Testis (tissue), 3 donors: Measurements from ENCODE around the gene CCR7. TPM values are rescaled to one million over a fixed set of nuclear protein-coding genes. Genes with fewer than 3 reads are reported as not detected.

ENCODE experiments used
- DNase-seq: peaks from one replicate; pipeline ENCODE4 v3.0.0-alpha.2; 2019
- H3K27ac ChIP-seq, 2 donors: fragments of 200-600 bp; sonication (generic); one replicate each; pipeline ENCODE4 v1.5.1; 2019
- H3K27me3 ChIP-seq: fragments of 200-600 bp; sonication (generic); one replicate; pipeline ENCODE4 v1.5.1; 2019
- H3K36me3 ChIP-seq: fragments of 200-600 bp; sonication (generic); one replicate; pipeline ENCODE4 v1.5.1; 2017; ENCODE audit warnings: low read depth; ENCODE audit errors: missing control alignments
- H3K4me1 ChIP-seq: fragments of 200-600 bp; sonication (generic); one replicate; pipeline ENCODE4 v1.5.1; 2019
- H3K4me3 ChIP-seq, 2 donors: fragments of 200-600 bp; sonication (generic); one replicate each; pipeline ENCODE4 v1.5.1; 2017 to 2019
- H3K9me3 ChIP-seq: fragments of 200-600 bp; sonication (generic); one replicate; pipeline ENCODE4 v1.5.1; 2017
- POLR2A ChIP-seq: fragments of 450-650 bp; IDR thresholded peaks from one replicate; pipeline ENCODE4 v1.6.1; 2017; ENCODE audit warnings: antibody characterized with exemption, mild to moderate bottlenecking, moderate library complexity
- WGBS, 2 donors: methylation state at CpG; one replicate each; pipeline ENCODE4 v1.1.5; 2018; 5-methylcytosine and 5-hydroxymethylcytosine counted together
- intact Hi-C: fragments of 100-400 bp; cut with DNase I; formaldehyde crosslinking; loops from one replicate; pipeline ENCODE4 v1.15.1; 2023; ENCODE audit warnings: low total_unique reads
- polyA plus RNA-seq: library from polyadenylated mRNA; stranded (reverse); fragments of 350-450 nt; fragmentation: Illumina TruSeq; extraction: RNeasy Lipid Tissue Mini Kit (QIAGEN cat#74804); gene quantifications from one replicate; pipeline ENCODE4 v1.2.3, GENCODE V29; 2014; ENCODE audit warnings: low read depth, low replicate concordance; ENCODE audit not compliant: insufficient read depth
- total RNA-seq, 2 donors: library from RNA; depleted of rRNA; stranded (reverse); fragments of >200 nt; gene quantifications; one replicate each; pipeline ENCODE4 v1.2.3, GENCODE V29; 2016
- TF ChIP-seq, protein P1 (sequence below), 3 experiments: fragments of 450-650 bp in 2 of 3; fragments of 200-600 bp in 1 of 3; sonication (generic) in 1 of 3; IDR thresholded peaks; one replicate each; pipeline ENCODE4 v1.5.1; 2016 to 2019; ENCODE audit warnings: antibody characterized with exemption in 3 of 3, mild to moderate bottlenecking in 2 of 3, moderate library complexity in 1 of 3

Gene CCR7
- total and polyA plus RNA-seq, 3 donors from 2014 or later, result 0.87 to 1.5 (median 1.3) TPM

GRCh38 chr17:40522250-40522960, 42.9 kb downstream of the CCR7 start:
- 88 to 94% methylated on average over 7 of the region's 7 CpGs for WGBS, 2 donors
- Histone ChIP-seq H3K27me3 (no peaks in the 10 kb centered on the region), H3K4me3 (no peak overlapping the region), H3K9me3 (no peaks in the 10 kb centered on the region), H3K36me3 (no peaks in the 10 kb centered on the region), H3K4me1 (peaks cover 5% of the 10 kb centered on the region), H3K27ac (no peak overlapping the region)
- intact Hi-C loops, result no loop called here
- no peak for TF ChIP-seq POLR2A
- TF ChIP-seq, protein P1, sequence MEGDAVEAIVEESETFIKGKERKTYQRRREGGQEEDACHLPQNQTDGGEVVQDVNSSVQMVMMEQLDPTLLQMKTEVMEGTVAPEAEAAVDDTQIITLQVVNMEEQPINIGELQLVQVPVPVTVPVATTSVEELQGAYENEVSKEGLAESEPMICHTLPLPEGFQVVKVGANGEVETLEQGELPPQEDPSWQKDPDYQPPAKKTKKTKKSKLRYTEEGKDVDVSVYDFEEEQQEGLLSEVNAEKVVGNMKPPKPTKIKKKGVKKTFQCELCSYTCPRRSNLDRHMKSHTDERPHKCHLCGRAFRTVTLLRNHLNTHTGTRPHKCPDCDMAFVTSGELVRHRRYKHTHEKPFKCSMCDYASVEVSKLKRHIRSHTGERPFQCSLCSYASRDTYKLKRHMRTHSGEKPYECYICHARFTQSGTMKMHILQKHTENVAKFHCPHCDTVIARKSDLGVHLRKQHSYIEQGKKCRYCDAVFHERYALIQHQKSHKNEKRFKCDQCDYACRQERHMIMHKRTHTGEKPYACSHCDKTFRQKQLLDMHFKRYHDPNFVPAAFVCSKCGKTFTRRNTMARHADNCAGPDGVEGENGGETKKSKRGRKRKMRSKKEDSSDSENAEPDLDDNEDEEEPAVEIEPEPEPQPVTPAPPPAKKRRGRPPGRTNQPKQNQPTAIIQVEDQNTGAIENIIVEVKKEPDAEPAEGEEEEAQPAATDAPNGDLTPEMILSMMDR (IDR thresholded peaks at IDR 0.05), result no peak
- DNase-seq, result no peak

DNA sequence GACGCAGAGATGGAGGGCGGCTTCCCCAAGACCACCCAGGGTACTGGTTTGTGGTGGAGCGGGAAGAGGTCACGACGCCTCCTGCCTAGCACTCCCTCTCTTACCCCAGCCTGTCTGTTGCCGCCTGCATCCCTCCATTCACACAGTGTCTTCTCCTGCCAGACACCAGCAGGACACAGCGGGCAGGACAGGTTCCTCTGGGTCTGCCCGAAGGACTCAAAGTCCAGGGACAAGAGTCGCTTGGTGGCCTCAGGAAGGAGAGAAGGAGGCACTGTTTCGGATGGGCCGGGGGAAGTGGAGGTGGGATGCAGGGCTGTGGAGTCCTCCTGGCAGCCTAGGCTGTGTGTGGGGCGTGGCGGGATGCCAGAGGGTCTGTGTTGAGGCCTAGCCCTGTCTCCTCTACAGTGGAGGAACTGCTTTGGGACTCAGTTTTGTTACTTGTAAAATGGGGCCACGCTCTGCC, 44.2 kb downstream of the CCR7 start:
- intact Hi-C loops, result no loop called here
- Histone ChIP-seq H3K4me1 (peaks cover 5% of the 10 kb centered on the region), H3K36me3 (no peaks in the 10 kb centered on the region), H3K27ac (no peak overlapping the region), H3K9me3 (no peaks in the 10 kb centered on the region), H3K4me3 (no peak overlapping the region), H3K27me3 (no peaks in the 10 kb centered on the region)
- no peak for TF ChIP-seq POLR2A
- TF ChIP-seq, protein P1 (IDR thresholded peaks at IDR 0.05), result no peak
- no peak for DNase-seq
- WGBS, 2 donors, result 95 to 96% methylated on average over 12 to 14 of the region's 14 CpGs

DNA sequence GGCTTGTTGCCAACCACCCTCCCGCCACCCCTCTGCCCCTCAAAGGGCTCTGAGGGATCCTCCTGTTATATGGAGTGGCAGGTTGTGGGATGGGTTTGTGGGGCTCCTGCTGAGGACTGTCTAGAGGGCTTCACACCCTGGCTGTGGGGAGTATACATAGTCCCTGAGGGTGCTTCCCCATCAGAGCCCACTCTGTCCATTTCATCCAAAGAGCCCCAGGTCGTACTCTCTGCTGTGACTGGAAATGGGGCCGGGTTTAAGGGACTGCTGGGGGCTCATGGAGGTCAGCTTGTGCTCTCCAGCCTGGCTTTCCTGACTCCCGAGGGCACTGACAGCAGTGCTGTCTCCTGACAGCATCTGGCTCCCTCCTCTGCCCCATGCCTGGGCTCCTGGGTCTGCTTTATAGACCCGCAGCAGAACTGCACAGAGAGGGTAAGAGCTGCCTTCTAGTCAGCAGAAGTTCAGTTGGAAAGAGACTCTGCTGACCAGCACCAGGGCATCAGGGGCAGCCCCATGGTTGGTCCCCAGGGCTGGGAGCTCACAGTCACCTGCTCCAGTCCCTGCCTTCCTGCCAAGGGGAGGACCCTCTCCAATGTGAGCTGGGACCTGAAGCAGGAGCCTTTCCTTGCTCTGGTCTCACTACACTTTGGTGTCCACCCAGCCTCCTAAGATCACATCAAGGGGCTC, 46.0 kb downstream of the CCR7 start:
- no peak overlapping the region for H3K27ac ChIP-seq
- H3K36me3 ChIP-seq, result no peaks in the 10 kb centered on the region
- no peak overlapping the region for H3K4me3 ChIP-seq
- 86 to 94% methylated on average over 2 to 5 of the region's 5 CpGs for WGBS, 2 donors
- no peaks in the 10 kb centered on the region for H3K27me3 ChIP-seq
- no peaks in the 10 kb centered on the region for H3K9me3 ChIP-seq
- no peak for DNase-seq
- no peak for TF ChIP-seq POLR2A
- TF ChIP-seq, protein P1 (IDR thresholded peaks at IDR 0.05), result no peak
- intact Hi-C loops, result no loop called here
- peaks cover 5% of the 10 kb centered on the region for H3K4me1 ChIP-seq

DNA sequence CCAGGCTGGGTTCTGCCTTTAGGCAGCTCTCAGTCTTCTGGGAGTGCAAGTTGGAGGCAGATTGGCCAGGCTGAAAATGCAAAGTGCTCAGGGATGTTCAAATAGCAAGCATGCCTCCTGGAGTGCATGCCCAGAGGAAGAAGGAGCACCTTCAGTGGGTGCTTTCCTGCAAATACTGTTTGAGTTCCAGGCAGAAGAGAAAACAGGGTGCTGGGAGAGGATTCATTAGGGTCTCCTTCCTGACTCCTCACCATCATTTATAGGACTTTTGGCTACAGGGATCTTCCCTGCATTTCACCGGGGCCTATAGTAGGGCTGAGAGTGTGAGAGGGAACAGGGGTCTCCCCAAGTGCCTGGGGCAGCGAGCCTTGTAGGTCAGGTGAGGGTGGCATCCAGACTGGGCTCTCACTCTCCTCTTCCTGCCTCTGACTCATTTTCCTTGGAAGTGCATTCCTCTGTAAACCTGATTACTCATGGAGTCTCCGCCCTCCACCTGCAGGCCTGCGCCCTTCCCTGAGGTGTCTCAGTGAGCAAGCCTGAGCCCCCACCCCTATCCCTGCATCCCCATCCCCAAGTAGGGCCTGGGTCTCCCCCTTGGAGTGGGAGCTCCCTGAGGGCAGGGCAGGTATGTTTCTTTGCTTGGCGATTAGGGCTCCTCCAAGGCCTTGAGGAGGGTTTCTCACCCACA, 46.7 kb downstream of the CCR7 start:
- no peak for TF ChIP-seq POLR2A
- TF ChIP-seq, protein P1 (IDR thresholded peaks at IDR 0.05), result no peak
- peaks cover 5% of the 10 kb centered on the region for H3K4me1 ChIP-seq
- WGBS, 2 donors, result 93 to 95% methylated on average over 4 to 5 of the region's 5 CpGs
- no peak overlapping the region for H3K4me3 ChIP-seq
- no peak overlapping the region for H3K27ac ChIP-seq
- DNase-seq, result no peak
- H3K36me3 ChIP-seq, result no peaks in the 10 kb centered on the region
- H3K27me3 ChIP-seq, result no peaks in the 10 kb centered on the region
- no peaks in the 10 kb centered on the region for H3K9me3 ChIP-seq
- intact Hi-C loops, result no loop called here
